KOPT-K1 (cell line): ENCODE results near the gene ZNF200.
A peak's percentile ranks its signal among the peaks of the same experiment; 100 is the strongest.
"Not testable (repeated sequence)": the region's sequence is repeated elsewhere in the genome, so short reads cannot be mapped to it uniquely, and the experiment has no call there.

Source experiments
- H3K27ac ChIP-seq: fragments of 200-600 bp; sonication (generic); 2 replicates; pipeline ENCODE4 v1.5.1; 2016; ENCODE audit warnings: antibody characterized with exemption, mild to moderate bottlenecking, low read depth, low read length; ENCODE audit not compliant: poor library complexity, severe bottlenecking
- H3K36me3 ChIP-seq: fragments of 200-600 bp; sonication (generic); 2 replicates; pipeline ENCODE4 v1.5.1; 2017; ENCODE audit warnings: antibody characterized with exemption, mild to moderate bottlenecking, low read length, moderate library complexity; ENCODE audit not compliant: insufficient read depth
- H3K9me3 ChIP-seq: fragments of 200-600 bp; sonication (generic); 2 replicates; pipeline ENCODE4 v1.5.1; 2017; ENCODE audit warnings: antibody characterized with exemption, low read length, mild to moderate bottlenecking; ENCODE audit not compliant: insufficient read depth, poor library complexity, severe bottlenecking

ZNF200 gene

GRCh38 chr16:3234857-3235561 lies at the start of gene ZNF200:
Gene ZNF200, minus strand, starts transcription at chr16:3235158. Its CDS starts 1,403 bp downstream, at chr16:3233755.
- peaks cover 38% of the 10 kb centered on the region for H3K36me3 ChIP-seq
- H3K27ac ChIP-seq: peak within 1 kb of the TSS; percentile 84
- H3K9me3 ChIP-seq: peaks cover 24% of the 10 kb centered on the region

- peaks cover 41% of the 10 kb centered on the region for H3K36me3 ChIP-seq
- H3K27ac ChIP-seq: peak overlapping the region; percentile 95
Observed at GRCh38 chr16:3283543-3284447, 48.8 kb upstream of the ZNF200 start.

GRCh38 chr16:3282730-3283542 lies 48.0 kb upstream of the ZNF200 start, which contains the start of gene ZNF263:
Gene ZNF263, plus strand, starts transcription at chr16:3283491. Its CDS starts 328 bp downstream, at chr16:3283819.
- H3K36me3 ChIP-seq: peaks cover 32% of the 10 kb centered on the region
- peaks cover 26% of the 10 kb centered on the region for H3K9me3 ChIP-seq
- peak within 1 kb of the TSS; percentile 95 for H3K27ac ChIP-seq

More at GRCh38 chr16:3283543-3284447, 48.8 kb upstream of the ZNF200 start:
- peaks cover 35% of the 10 kb centered on the region for H3K9me3 ChIP-seq

- Histone ChIP-seq H3K9me3 (peaks cover 19% of the 10 kb centered on the region), H3K36me3 (peaks cover 25% of the 10 kb centered on the region), H3K27ac (peak overlapping the region; percentile 95)
Observed at GRCh38 chr16:3282103-3282729, 47.3 kb upstream of the ZNF200 start.

GRCh38 chr16:3281222-3281820 lies 46.4 kb upstream of the ZNF200 start:
- H3K36me3 ChIP-seq: peaks cover 16% of the 10 kb centered on the region
- peaks cover 10% of the 10 kb centered on the region for H3K9me3 ChIP-seq
- no peak overlapping the region for H3K27ac ChIP-seq

- Histone ChIP-seq H3K36me3 (no peaks in the 10 kb centered on the region), H3K9me3 (no peaks in the 10 kb centered on the region), H3K27ac (no peak overlapping the region)
Observed at GRCh38 chr16:3276679-3277078, 41.7 kb upstream of the ZNF200 start.

- Histone ChIP-seq H3K9me3 (no peaks in the 10 kb centered on the region), H3K27ac (peak overlapping the region; percentile 47), H3K36me3 (no peaks in the 10 kb centered on the region)
Observed at GRCh38 chr16:3274947-3275346, 40.0 kb upstream of the ZNF200 start.

- Histone ChIP-seq H3K9me3 (no peaks in the 10 kb centered on the region), H3K36me3 (no peaks in the 10 kb centered on the region), H3K27ac (peak overlapping the region; percentile 47)
Observed at GRCh38 chr16:3274490-3274889, 39.5 kb upstream of the ZNF200 start.

GRCh38 chr16:3271281-3271680 lies 36.3 kb upstream of the ZNF200 start:
- H3K9me3 ChIP-seq, H3K36me3 ChIP-seq, H3K27ac ChIP-seq: not testable (repeated sequence)

- not testable (repeated sequence) for H3K36me3 ChIP-seq, H3K9me3 ChIP-seq, H3K27ac ChIP-seq
Observed at GRCh38 chr16:3270718-3271117, 35.8 kb upstream of the ZNF200 start.

- H3K36me3 ChIP-seq: no peaks in the 10 kb centered on the region
- H3K27ac ChIP-seq: no peak overlapping the region
- no peaks in the 10 kb centered on the region for H3K9me3 ChIP-seq
Observed at GRCh38 chr16:3268294-3268693, 33.3 kb upstream of the ZNF200 start.

- H3K9me3 ChIP-seq: no peaks in the 10 kb centered on the region
Observed at GRCh38 chr16:3266873-3267537, 32.0 kb upstream of the ZNF200 start.

GRCh38 chr16:3264137-3265036 lies 29.4 kb upstream of the ZNF200 start:
- no peaks in the 10 kb centered on the region for H3K36me3 ChIP-seq
- peak overlapping the region; percentile 79 for H3K27ac ChIP-seq
- H3K9me3 ChIP-seq: no peaks in the 10 kb centered on the region

More at GRCh38 chr16:3266873-3267537, 32.0 kb upstream of the ZNF200 start:
- no peaks in the 10 kb centered on the region for H3K36me3 ChIP-seq
- H3K27ac ChIP-seq: no peak overlapping the region
